Nephron progenitor cell (in vitro differentiated cells): ENCODE measurements around the gene AK2.

Experiments used
- DNase-seq: peaks from one replicate; pipeline ENCODE4 v3.0.0; 2021
- H3K27ac Mint-ChIP-seq: 2 replicates; pipeline ENCODE4 v1.8.0; 2021; ENCODE audit warnings: mild to moderate bottlenecking, moderate library complexity, mixed read lengths
- H3K27me3 Mint-ChIP-seq: 2 replicates; pipeline ENCODE4 v1.8.0; 2021; ENCODE audit warnings: mild to moderate bottlenecking, low read depth, mixed read lengths; ENCODE audit not compliant: poor library complexity
- H3K36me3 Mint-ChIP-seq: 2 replicates; pipeline ENCODE4 v1.8.0; 2021; ENCODE audit warnings: low read depth, mixed read lengths
- H3K4me1 Mint-ChIP-seq: 2 replicates; pipeline ENCODE4 v1.8.0; 2021; ENCODE audit warnings: mixed read lengths
- H3K4me3 Mint-ChIP-seq: 2 replicates; pipeline ENCODE4 v1.8.0; 2021; ENCODE audit warnings: mild to moderate bottlenecking, moderate library complexity, mixed read lengths
- H3K9me3 Mint-ChIP-seq: 2 replicates; pipeline ENCODE4 v1.8.0; 2021; ENCODE audit warnings: mild to moderate bottlenecking, moderate library complexity, mixed read lengths
- TF ChIP-seq, protein P1 (sequence below): fragments of 200-600 bp; sonication (generic); IDR thresholded peaks from 2 replicates; pipeline ENCODE4 v1.5.0; 2021; ENCODE audit warnings: antibody characterized with exemption

Gene AK2

DNA sequence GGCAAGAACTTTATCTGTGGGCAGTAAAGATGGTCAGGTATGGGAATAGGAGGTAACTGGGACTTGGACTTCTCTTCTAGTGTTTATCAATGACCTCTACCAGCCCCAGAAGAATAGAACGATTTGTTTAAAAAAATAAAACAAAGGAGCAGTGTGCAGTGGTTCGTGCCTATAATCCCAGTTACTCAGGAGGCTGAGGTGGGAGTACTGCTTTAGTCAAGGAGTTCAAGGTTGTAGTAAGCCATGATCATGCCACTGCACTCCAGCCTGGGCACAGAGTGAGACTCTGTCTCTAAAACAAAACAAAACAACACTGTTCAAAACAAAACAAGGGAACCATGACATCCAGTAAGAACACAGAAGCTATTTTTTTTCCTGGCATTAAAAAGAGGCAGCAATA lies 76.3 kb downstream of the AK2 start:
- DNase-seq = no peak
- TF ChIP-seq, protein P1, sequence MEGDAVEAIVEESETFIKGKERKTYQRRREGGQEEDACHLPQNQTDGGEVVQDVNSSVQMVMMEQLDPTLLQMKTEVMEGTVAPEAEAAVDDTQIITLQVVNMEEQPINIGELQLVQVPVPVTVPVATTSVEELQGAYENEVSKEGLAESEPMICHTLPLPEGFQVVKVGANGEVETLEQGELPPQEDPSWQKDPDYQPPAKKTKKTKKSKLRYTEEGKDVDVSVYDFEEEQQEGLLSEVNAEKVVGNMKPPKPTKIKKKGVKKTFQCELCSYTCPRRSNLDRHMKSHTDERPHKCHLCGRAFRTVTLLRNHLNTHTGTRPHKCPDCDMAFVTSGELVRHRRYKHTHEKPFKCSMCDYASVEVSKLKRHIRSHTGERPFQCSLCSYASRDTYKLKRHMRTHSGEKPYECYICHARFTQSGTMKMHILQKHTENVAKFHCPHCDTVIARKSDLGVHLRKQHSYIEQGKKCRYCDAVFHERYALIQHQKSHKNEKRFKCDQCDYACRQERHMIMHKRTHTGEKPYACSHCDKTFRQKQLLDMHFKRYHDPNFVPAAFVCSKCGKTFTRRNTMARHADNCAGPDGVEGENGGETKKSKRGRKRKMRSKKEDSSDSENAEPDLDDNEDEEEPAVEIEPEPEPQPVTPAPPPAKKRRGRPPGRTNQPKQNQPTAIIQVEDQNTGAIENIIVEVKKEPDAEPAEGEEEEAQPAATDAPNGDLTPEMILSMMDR = no peak

DNA sequence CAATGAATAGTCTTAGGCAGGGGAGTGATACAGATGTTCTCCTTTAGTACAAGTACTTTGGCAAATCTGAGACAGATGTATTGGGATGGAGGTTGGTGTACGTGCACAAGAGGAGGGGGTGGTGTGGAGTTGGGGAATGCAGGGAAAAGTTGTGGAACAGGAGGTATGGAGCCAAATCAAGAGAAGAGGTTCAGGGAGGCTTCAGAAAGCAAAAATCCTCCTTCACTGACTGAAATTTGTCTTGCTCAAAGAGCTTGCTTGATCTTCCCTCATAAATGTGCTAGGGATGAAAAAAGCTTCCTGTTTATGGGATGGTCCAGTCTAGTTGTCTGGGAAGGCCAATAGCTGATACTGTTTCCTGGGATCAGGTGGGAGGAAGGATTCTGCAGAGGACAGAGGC lies 77.9 kb downstream of the AK2 start:
- TF ChIP-seq, protein P1 = no peak
- H3K27me3 Mint-ChIP-seq = no peaks in the 10 kb centered on the region

More for the DNA sequence above, 76.3 kb downstream of the AK2 start:
- Mint-ChIP-seq H3K27ac (no peak overlapping the region), H3K4me3 (no peak overlapping the region), H3K9me3 (no peaks in the 10 kb centered on the region), H3K4me1 (peaks cover 39% of the 10 kb centered on the region), H3K36me3 (peaks cover 5% of the 10 kb centered on the region), H3K27me3 (no peaks in the 10 kb centered on the region)

More for the DNA sequence above, 77.9 kb downstream of the AK2 start:
- Mint-ChIP-seq H3K4me1 (peaks cover 33% of the 10 kb centered on the region), H3K36me3 (peaks cover 5% of the 10 kb centered on the region), H3K27ac (no peak overlapping the region), H3K9me3 (no peaks in the 10 kb centered on the region), H3K4me3 (no peak overlapping the region)
- no peak for DNase-seq
